Colonic mucosa (tissue), 4 donors: ENCODE measurements around the gene PAPPA2. TPM values are rescaled to one million over a fixed set of nuclear protein-coding genes. Genes with fewer than 3 reads are reported as not detected.
"Not testable (repeated sequence)": the region's sequence is repeated elsewhere in the genome, so short reads cannot be mapped to it uniquely, and the experiment has no call there.

Source experiments
- DNase-seq: peaks from one replicate; pipeline ENCODE4 v3.0.0-alpha.2; 2020
- H3K27ac ChIP-seq: fragments of 200-600 bp; one replicate; pipeline ENCODE4 v1.8.0; 2021
- H3K27me3 ChIP-seq: fragments of 200-600 bp; one replicate; pipeline ENCODE4 v1.8.0; 2021
- H3K36me3 ChIP-seq: fragments of 200-600 bp; one replicate; pipeline ENCODE4 v1.8.0; 2021
- H3K4me1 ChIP-seq: fragments of 200-600 bp; one replicate; pipeline ENCODE4 v1.8.0; 2021; ENCODE audit warnings: mild to moderate bottlenecking
- H3K4me3 ChIP-seq: fragments of 200-600 bp; one replicate; pipeline ENCODE4 v1.8.0; 2021
- H3K9ac ChIP-seq, 2 donors: one replicate each; pipeline ENCODE4 v1.7.0; 2013; ENCODE audit warnings: control low read depth in 2 of 2, low read depth in 2 of 2, low read length in 2 of 2
- H3K9me3 ChIP-seq: fragments of 200-600 bp; one replicate; pipeline ENCODE4 v1.8.0; 2021
- CTCF ChIP-seq: fragments of 200-600 bp; IDR thresholded peaks from one replicate; pipeline ENCODE4 v1.8.0; 2022; ENCODE audit warnings: antibody characterized with exemption, mild to moderate bottlenecking
- intact Hi-C: fragments of 100-400 bp; cut with DNase I; formaldehyde crosslinking; loops from one replicate; pipeline ENCODE4 v1.14.1; 2022
- total RNA-seq, 2 donors: library from RNA; stranded (reverse); fragmentation: NEBNext Ultra II Directional in 1 of 2; extraction: Animal tissue kit (Norgen Biotek cat#: 25700) in 1 of 2; gene quantifications; one replicate each; pipeline ENCODE4 v1.2.1, GENCODE V29; 2021
- donor health status: healthy.
- donor health status: DM: no; HTN: no; CAD: no.
- donor health status: DM: no; HTN: no; CAD: no.

Gene PAPPA2
- total RNA-seq, result 1 to 10 TPM; 3.1 to 3.6 TPM

- no peak for DNase-seq
- no peaks in the 10 kb centered on the region for H3K4me1 ChIP-seq
- H3K36me3 ChIP-seq, result no peaks in the 10 kb centered on the region
- no peaks in the 10 kb centered on the region for H3K9me3 ChIP-seq
- H3K27me3 ChIP-seq, result no peaks in the 10 kb centered on the region
- intact Hi-C loops, result no loop called here
- H3K27ac ChIP-seq, result no peak within 1 kb of the TSS
- TF ChIP-seq CTCF, result no peak
- no peak within 1 kb of the TSS for H3K9ac ChIP-seq
- H3K4me3 ChIP-seq, result no peak within 1 kb of the TSS
Measured at GRCh38 chr1:176462674-176463378, at the start of gene PAPPA2. PAPPA2 (plus strand) TSS chr1:176463175; CDS start chr1:176556323, 93,148 bp downstream.

- DNase-seq, result no peak
- no peaks in the 10 kb centered on the region for H3K4me1 ChIP-seq
- intact Hi-C loops, result no loop called here
- H3K4me3 ChIP-seq, result no peak overlapping the region
- H3K36me3 ChIP-seq, result no peaks in the 10 kb centered on the region
- no peak overlapping the region for H3K9ac ChIP-seq
- no peaks in the 10 kb centered on the region for H3K27me3 ChIP-seq
- no peaks in the 10 kb centered on the region for H3K9me3 ChIP-seq
- no peak overlapping the region for H3K27ac ChIP-seq
- no peak for TF ChIP-seq CTCF
Measured at GRCh38 chr1:176416777-176417176, 46.2 kb upstream of the PAPPA2 start.

GRCh38 chr1:176419608-176420007 is 43.4 kb upstream of the PAPPA2 start:
- H3K27me3 ChIP-seq, intact Hi-C loops, H3K9me3 ChIP-seq, H3K4me3 ChIP-seq, H3K36me3 ChIP-seq, H3K4me1 ChIP-seq, H3K9ac ChIP-seq, DNase-seq, H3K27ac ChIP-seq: not testable (repeated sequence)

GRCh38 chr1:176434234-176434633 is 28.7 kb upstream of the PAPPA2 start:
- intact Hi-C loops, result no loop called here
- Histone ChIP-seq H3K36me3 (no peaks in the 10 kb centered on the region), H3K9ac (no peak overlapping the region)

GRCh38 chr1:176436251-176436650 is 26.7 kb upstream of the PAPPA2 start:
- Histone ChIP-seq H3K9ac (no peak overlapping the region), H3K4me3 (no peak overlapping the region), H3K36me3 (no peaks in the 10 kb centered on the region), H3K27ac (no peak overlapping the region), H3K4me1 (no peaks in the 10 kb centered on the region), H3K9me3 (no peaks in the 10 kb centered on the region), H3K27me3 (no peaks in the 10 kb centered on the region)
- intact Hi-C loops, result no loop called here
- TF ChIP-seq CTCF, result no peak
- DNase-seq, result no peak

More at GRCh38 chr1:176434234-176434633, 28.7 kb upstream of the PAPPA2 start:
- Histone ChIP-seq H3K9me3 (no peaks in the 10 kb centered on the region), H3K27me3 (no peaks in the 10 kb centered on the region), H3K4me3 (no peak overlapping the region), H3K27ac (no peak overlapping the region), H3K4me1 (no peaks in the 10 kb centered on the region)
- TF ChIP-seq CTCF, result no peak
- no peak for DNase-seq

GRCh38 chr1:176440176-176440575 is 22.8 kb upstream of the PAPPA2 start:
- no peak overlapping the region for H3K4me3 ChIP-seq
- intact Hi-C loops, result no loop called here
- H3K36me3 ChIP-seq, result no peaks in the 10 kb centered on the region
- no peaks in the 10 kb centered on the region for H3K9me3 ChIP-seq
- no peak for DNase-seq
- H3K27me3 ChIP-seq, result no peaks in the 10 kb centered on the region
- no peak for TF ChIP-seq CTCF
- no peak overlapping the region for H3K9ac ChIP-seq
- H3K27ac ChIP-seq, result no peak overlapping the region
- H3K4me1 ChIP-seq, result no peaks in the 10 kb centered on the region
